H1 (cell line): ENCODE measurements around the gene THAP11. TPM values are rescaled to one million over a fixed set of nuclear protein-coding genes. Genes with fewer than 3 reads are reported as not detected.

Experiments used
- ATF3 ChIP-seq: IDR thresholded peaks from 2 replicates; pipeline ENCODE4 v1.6.1; 2011; ENCODE audit warnings: low read depth, mild to moderate bottlenecking, low read length; ENCODE audit not compliant: insufficient read depth
- CHD7 ChIP-seq: fragments of 300-600 bp; sonication (generic); IDR thresholded peaks from 2 replicates; pipeline ENCODE4 v1.7.1; 2012; ENCODE audit warnings: low read length, moderate library complexity, mild to moderate bottlenecking, inconsistent platforms; ENCODE audit not compliant: insufficient replicate concordance
- E2F6 ChIP-seq: IDR thresholded peaks from 2 replicates; pipeline ENCODE4 v1.6.1; 2012; ENCODE audit warnings: inconsistent platforms
- RBBP5 ChIP-seq: IDR thresholded peaks from 2 replicates; pipeline ENCODE4 v1.7.1; 2012; ENCODE audit warnings: low read depth, mild to moderate bottlenecking, inconsistent platforms, low read length, moderate library complexity, borderline replicate concordance
- RXRA ChIP-seq: IDR thresholded peaks from 2 replicates; pipeline ENCODE4 v1.6.1; 2011; ENCODE audit warnings: low read depth, mild to moderate bottlenecking, low read length, moderate library complexity; ENCODE audit not compliant: insufficient read depth
- SIRT6 ChIP-seq: IDR thresholded peaks from one replicate; pipeline ENCODE4 v1.7.1; 2012; ENCODE audit warnings: low read length, inconsistent platforms
- SP2 ChIP-seq: IDR thresholded peaks from 2 replicates; pipeline ENCODE4 v1.6.1; 2012; ENCODE audit warnings: mild to moderate bottlenecking, low read length, inconsistent platforms
- TAF7 ChIP-seq: optimal IDR thresholded peaks from 2 replicates; pipeline ENCODE3; 2011; ENCODE audit warnings: low read depth, mild to moderate bottlenecking, inconsistent platforms, low read length, moderate library complexity, borderline replicate concordance
- polyA plus RNA-seq, 7 experiments: library from polyadenylated mRNA; depleted of rRNA in 3 of 7; stranded (reverse) in 5 of 7; unstranded in 2 of 7; fragments of >200 nt in 5 of 7; fragments of 200-250 nt in 2 of 7; gene quantifications; 1 replicate in 5 of 7; 2 replicates in 1 of 7; 4 replicates in 1 of 7; pipeline versions ENCODE4 v1.2.1 to v1.2.3, GENCODE V29; 2011 to 2013; ENCODE audit warnings: missing spikeins in 2 of 7, mixed read lengths in 2 of 7
- total RNA-seq: library from RNA; stranded (reverse); fragmentation: NEBNext Ultra II Directional; extraction: Animal tissue kit (Norgen Biotek cat#: 25700); gene quantifications from 2 replicates; pipeline ENCODE4 v1.2.1, GENCODE V29; 2021

Gene THAP11
- total and polyA plus RNA-seq, 2 of the 8 experiments (the other 6 are each of a cell fraction or from before 2014, with no cell fraction given) = 50.8 to 54.8 TPM

GRCh38 chr16:67892899-67893742, 51.0 kb downstream of the THAP11 start, which contains the start of gene PSKH1 (continued):
- TF ChIP-seq ATF3 = peak; percentile 62
- TF ChIP-seq CHD7 = no peak
- no peak for TF ChIP-seq RXRA
- peak; percentile 80; the same call in 1 of the 2 replicates for TF ChIP-seq RBBP5
- TF ChIP-seq SP2 = no peak
- no peak for TF ChIP-seq E2F6
- TF ChIP-seq SIRT6 = no peak
- no peak for TF ChIP-seq TAF7
